WI38 (cell line): ENCODE data around the gene PTTG1IP.
"Not testable (repeated sequence)": the region's sequence is repeated elsewhere in the genome, so short reads cannot be mapped to it uniquely, and the experiment has no call there.

Experiments used
- H3K4me3 ChIP-seq: 2 replicates; pipeline ENCODE4 v1.5.1; 2011; ENCODE audit warnings: low read depth, mild to moderate bottlenecking, control low read depth, low read length
- CTCF ChIP-seq: IDR thresholded peaks from 2 replicates; pipeline ENCODE4 v1.5.1; 2012; ENCODE audit warnings: low read depth, mild to moderate bottlenecking, control low read depth, low read length

PTTG1IP gene

DNA sequence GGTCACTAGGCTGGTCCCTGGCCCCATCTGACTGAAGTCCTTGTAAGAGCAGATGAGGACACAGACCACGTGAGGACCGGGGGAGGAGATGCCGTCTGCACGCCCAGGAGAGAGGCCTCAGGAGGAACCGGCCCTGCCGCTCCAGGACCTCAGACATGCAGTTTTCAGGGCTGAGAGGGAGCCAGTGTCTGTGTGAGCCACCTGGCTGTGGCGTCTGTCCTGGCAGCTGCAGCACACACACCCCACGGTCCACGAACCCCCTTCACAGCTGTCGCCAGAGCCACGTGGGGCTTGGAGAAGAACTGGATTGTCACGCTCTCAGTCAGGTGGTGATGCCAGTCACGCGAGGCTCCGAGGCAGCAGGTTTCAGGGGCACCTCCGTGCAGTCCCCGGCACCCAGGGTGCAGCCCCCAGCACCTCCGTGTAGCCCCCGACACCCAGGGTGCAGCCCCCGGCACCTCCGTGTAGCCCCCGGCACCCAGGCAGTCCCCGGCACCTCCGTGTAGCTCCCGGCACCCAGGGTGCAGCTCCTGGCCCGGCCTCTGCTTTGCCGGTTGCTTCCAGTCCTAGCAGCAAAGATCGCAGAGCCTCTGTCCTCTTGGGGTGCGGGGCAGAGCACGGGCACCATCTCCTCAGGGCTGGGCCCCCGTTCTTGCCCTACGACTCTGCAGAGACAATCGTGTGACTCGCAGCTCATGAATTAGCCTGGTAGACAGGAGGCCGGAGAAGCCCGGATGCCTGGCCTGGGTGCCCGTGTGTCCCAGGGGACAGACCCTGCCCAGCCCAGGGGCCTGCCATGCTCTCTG, 36.6 kb downstream of the PTTG1IP start:
- no peak for TF ChIP-seq CTCF
- H3K4me3 ChIP-seq, result no peak overlapping the region

GRCh38 chr21:44836349-44836665, 37.2 kb downstream of the PTTG1IP start:
- no peak overlapping the region for H3K4me3 ChIP-seq
- no peak for TF ChIP-seq CTCF

DNA sequence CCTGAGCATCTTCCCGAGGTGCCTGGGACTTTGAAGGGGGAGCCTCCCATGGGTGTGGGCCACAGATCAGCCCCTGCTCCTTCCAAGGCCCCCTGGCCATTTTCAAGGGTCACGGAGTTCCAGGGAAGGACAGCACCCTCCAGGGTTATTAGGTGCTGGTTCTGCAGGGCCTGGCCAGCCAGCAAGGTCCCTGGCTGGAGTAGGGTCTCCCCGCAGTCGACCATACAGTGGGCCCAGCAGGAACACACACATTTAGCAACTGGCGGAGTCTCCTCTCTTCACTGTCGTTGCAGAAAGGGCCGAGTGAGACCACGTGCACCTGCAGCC, 37.9 kb downstream of the PTTG1IP start:
- TF ChIP-seq CTCF, result no peak
- H3K4me3 ChIP-seq, result no peak overlapping the region

GRCh38 chr21:44834951-44835646, 38.4 kb downstream of the PTTG1IP start:
- TF ChIP-seq CTCF, result no peak
- no peak overlapping the region for H3K4me3 ChIP-seq

DNA sequence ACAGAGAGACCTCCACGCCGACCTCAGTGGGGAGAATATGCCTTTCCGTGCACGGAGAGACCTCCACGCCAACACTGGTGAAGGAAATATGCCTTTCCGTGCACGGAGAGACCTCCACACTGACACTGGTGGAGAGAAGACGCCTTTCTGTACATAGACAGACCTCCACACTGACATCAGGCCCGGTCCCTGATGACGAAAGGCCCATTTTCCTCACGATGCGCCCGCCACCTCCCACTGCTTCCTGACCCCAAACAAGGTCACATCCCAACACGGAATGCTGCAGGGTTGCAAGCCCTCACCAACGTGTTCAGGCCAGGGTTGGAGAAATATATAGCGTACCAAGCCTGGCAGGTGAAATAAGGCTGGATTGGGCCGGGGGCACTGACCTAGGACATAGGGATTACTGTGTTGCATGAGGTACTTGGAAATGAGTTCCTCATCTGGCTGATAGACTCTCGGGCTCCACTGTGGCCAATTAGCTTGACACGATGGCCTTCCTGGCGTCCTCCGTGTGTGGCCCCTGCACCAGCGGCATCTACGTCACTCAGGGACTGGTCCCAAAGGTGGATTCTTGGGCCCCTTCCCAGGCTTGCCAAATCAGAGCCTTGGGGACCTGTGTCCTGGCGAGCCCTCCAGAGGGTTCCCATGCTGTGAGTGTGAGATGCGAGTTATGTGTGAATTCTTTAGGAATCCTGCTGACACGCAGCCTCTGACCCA, 39.1 kb downstream of the PTTG1IP start:
- H3K4me3 ChIP-seq, result no peak overlapping the region
- no peak for TF ChIP-seq CTCF

GRCh38 chr21:44833663-44834062, 39.8 kb downstream of the PTTG1IP start:
- TF ChIP-seq CTCF, result no peak
- H3K4me3 ChIP-seq, result no peak overlapping the region

- not testable (repeated sequence) for H3K4me3 ChIP-seq
These were observed 40.8 kb downstream of the PTTG1IP start for GRCh38 chr21:44832516-44833255.
